H1 (cell line): ENCODE measurements around the gene PAFAH1B1. TPM values are rescaled to one million over a fixed set of nuclear protein-coding genes. Genes with fewer than 3 reads are reported as not detected.

Experiments used
- FOSL1 ChIP-seq: IDR thresholded peaks from 2 replicates; pipeline ENCODE4 v1.6.1; 2011; ENCODE audit warnings: mild to moderate bottlenecking, low read depth, low read length, moderate library complexity; ENCODE audit not compliant: insufficient read depth
- NANOG ChIP-seq: IDR thresholded peaks from 2 replicates; pipeline ENCODE4 v1.6.1; 2011; ENCODE audit warnings: low read length, low read depth, mild to moderate bottlenecking, inconsistent platforms; ENCODE audit not compliant: insufficient read depth, poor library complexity, severe bottlenecking
- PHF8 ChIP-seq: fragments of 200-600 bp; sonication (generic); conservative IDR thresholded peaks from 2 replicates; pipeline ENCODE4 v1.7.1; 2012; ENCODE audit warnings: low read depth, mild to moderate bottlenecking, inconsistent platforms, low read length, moderate library complexity
- POLR2AphosphoS5 ChIP-seq: IDR thresholded peaks from 2 replicates; pipeline ENCODE4 v1.6.1; 2011; ENCODE audit warnings: low read depth, low read length
- TBP ChIP-seq: IDR thresholded peaks from 2 replicates; pipeline ENCODE4 v1.6.1; 2011; ENCODE audit warnings: low read depth, low read length, improper control_type of control experiment
- TCF12 ChIP-seq: IDR thresholded peaks from 2 replicates; pipeline ENCODE4 v1.6.1; 2011; ENCODE audit warnings: low read depth, mild to moderate bottlenecking, low read length
- polyA plus RNA-seq, 7 experiments: library from polyadenylated mRNA; depleted of rRNA in 3 of 7; stranded (reverse) in 5 of 7; unstranded in 2 of 7; fragments of >200 nt in 5 of 7; fragments of 200-250 nt in 2 of 7; gene quantifications; 1 replicate in 5 of 7; 2 replicates in 1 of 7; 4 replicates in 1 of 7; pipeline versions ENCODE4 v1.2.1 to v1.2.3, GENCODE V29; 2011 to 2013; ENCODE audit warnings: missing spikeins in 2 of 7, mixed read lengths in 2 of 7
- total RNA-seq: library from RNA; stranded (reverse); fragmentation: NEBNext Ultra II Directional; extraction: Animal tissue kit (Norgen Biotek cat#: 25700); gene quantifications from 2 replicates; pipeline ENCODE4 v1.2.1, GENCODE V29; 2021
- TF ChIP-seq, protein P1 (sequence below): IDR thresholded peaks from 2 replicates; pipeline ENCODE4 v1.6.1; 2012; ENCODE audit warnings: low read length, inconsistent platforms
- TF ChIP-seq, protein P2 (sequence below): IDR thresholded peaks from 2 replicates; pipeline ENCODE4 v1.6.1; 2011; ENCODE audit warnings: low read depth, mild to moderate bottlenecking, low read length; ENCODE audit not compliant: insufficient read depth

The PAFAH1B1 gene
- total and polyA plus RNA-seq, 2 of the 8 experiments (the other 6 are each of a cell fraction or from before 2014, with no cell fraction given): 42.0 to 152 TPM

DNA sequence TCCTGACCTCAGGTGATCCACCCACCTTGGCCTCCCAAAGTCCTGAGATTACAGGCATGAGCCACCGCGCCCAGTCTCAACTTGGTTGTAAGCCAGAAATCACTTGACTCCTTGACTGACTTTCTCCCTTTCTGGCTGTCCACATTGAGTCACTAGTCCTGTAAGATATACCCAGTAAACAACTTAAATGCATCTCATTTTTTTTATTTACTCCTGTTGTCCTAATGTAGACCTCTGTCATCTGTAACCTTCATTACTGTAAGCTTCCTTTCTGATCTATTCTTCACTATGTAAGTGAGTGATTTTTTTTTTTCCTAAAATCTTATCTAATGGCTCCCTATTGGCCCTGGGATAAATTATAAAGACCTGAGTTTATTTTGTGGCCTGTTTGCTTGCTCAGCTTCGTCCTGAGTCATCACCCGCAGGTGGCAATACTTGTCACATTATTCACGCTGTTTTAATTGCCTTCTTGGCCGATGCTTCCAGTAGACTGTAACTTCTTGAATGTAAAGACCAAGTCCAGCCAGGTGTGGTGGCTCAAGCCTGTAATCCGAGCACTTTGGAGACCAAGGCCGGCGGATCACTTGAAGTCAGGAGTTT, 41.0 kb downstream of the PAFAH1B1 start (continued):
- no peak for TF ChIP-seq PHF8
- TF ChIP-seq FOSL1: no peak
- TF ChIP-seq NANOG: no peak
- TF ChIP-seq, protein P1, sequence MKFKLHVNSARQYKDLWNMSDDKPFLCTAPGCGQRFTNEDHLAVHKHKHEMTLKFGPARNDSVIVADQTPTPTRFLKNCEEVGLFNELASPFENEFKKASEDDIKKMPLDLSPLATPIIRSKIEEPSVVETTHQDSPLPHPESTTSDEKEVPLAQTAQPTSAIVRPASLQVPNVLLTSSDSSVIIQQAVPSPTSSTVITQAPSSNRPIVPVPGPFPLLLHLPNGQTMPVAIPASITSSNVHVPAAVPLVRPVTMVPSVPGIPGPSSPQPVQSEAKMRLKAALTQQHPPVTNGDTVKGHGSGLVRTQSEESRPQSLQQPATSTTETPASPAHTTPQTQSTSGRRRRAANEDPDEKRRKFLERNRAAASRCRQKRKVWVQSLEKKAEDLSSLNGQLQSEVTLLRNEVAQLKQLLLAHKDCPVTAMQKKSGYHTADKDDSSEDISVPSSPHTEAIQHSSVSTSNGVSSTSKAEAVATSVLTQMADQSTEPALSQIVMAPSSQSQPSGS: no peak
- TF ChIP-seq POLR2AphosphoS5: no peak
- no peak for TF ChIP-seq TBP
- TF ChIP-seq, protein P2, sequence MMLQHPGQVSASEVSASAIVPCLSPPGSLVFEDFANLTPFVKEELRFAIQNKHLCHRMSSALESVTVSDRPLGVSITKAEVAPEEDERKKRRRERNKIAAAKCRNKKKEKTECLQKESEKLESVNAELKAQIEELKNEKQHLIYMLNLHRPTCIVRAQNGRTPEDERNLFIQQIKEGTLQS: no peak
- no peak for TF ChIP-seq TCF12
